HG03196 (cell line): ENCODE measurements around the gene L3HYPDH.

Experiments used
- ATAC-seq: cut with Tn5 transposase; IDR thresholded peaks from one replicate; pipeline ENCODE4 v1.9.1; 2021; ENCODE audit not compliant: unreplicated experiment

Gene L3HYPDH

GRCh38 chr14:59427653-59428580 is 56.3 kb downstream of the L3HYPDH start:
- ATAC-seq = no peak

- no peak for ATAC-seq
Observed at GRCh38 chr14:59425322-59425935, 58.8 kb downstream of the L3HYPDH start.

GRCh38 chr14:59424341-59425071 is 59.7 kb downstream of the L3HYPDH start:
- no peak for ATAC-seq
